GM19035 (cell line): ENCODE measurements around the gene NOTCH2.
"Not testable (repeated sequence)": the region's sequence is repeated elsewhere in the genome, so short reads cannot be mapped to it uniquely, and the experiment has no call there.

ENCODE experiments used
- ATAC-seq: cut with Tn5 transposase; IDR thresholded peaks from one replicate; pipeline ENCODE4 v1.9.1; 2021; ENCODE audit not compliant: unreplicated experiment

NOTCH2 gene

DNA sequence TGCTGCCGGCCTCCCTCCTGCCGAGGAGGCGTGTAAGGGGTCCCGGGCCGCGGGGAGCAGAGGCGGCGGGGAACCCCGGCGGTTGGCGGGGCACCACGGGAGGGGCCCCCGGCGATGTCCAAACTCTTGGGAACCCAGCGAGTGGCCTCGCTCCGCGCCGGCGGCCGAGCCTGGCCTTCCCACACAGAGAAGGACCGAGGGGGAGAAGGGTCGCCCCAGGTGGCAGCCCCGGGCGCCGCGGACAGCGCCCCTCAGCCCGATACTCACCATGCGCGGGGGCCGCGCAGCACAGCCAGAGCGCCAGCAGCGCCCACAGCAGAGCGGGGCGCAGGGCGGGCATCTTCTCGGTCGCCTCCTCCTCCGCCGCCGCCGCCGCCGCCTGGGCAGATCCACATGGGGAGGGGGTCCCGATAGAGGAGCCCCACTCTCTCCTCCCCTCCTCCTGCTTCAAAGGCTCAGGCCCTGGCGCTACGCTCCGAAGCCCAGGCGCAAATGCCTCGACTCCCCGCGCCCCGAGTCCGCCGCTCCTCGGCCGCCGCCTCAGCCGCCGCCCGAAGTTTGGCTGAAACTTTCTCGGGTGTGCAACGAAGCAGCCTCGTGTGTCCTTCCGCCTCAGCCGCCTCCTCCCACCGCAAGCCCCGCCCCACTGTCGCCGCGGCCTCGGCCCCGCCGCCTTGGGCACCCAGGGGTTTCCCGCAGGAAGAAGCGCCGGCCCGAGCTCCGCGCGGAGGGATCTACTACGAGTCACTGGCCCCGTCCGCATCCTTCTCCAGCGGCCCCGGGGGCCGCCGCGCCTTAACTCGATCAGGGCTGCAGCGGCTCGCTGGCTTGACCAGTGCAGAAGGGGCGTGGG lies at the start of gene NOTCH2:
Gene NOTCH2, minus strand, starts transcription at position 596 of the 853 bp plus-strand sequence. Its CDS starts 256 bp downstream, at position 340.
- peak; percentile 60 for ATAC-seq

DNA sequence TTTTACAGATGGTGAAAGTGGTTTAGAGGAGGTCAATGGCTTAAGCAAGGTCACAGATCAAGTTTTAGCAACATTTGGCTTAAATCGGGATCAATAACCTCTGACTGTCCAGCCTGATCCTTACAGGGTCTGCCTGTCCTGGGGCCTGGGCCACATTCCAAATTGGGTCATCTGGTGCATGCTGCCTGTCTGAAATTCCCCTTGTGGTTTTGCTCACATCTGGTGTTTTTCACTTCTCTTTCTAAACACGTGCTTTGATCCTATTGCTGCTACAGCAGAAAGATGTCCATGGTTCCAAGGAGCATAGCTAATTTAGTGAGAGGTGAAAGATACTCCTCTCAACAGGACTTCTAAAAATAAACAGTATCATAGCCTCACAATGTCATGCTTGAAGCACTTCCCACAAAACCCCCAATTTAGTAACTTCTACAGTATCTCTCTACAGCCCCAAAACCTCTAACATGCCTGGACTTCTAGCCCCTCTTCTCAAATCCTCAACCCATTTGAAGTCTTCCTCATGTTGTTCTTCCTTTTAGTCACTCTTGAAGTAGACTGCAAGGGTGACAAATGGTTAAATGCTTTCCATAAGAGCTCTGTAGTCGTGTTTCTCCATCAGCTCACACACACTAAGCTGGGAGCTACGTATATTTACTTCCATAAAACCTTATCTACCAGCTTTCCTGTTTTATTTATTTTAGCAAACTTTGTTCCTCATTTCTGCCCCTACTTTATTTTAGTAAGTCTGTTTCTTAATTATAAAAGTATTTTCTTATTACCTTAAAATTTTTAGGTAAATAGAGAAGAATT lies 48.1 kb upstream of the NOTCH2 start:
- ATAC-seq: peak; percentile 61

DNA sequence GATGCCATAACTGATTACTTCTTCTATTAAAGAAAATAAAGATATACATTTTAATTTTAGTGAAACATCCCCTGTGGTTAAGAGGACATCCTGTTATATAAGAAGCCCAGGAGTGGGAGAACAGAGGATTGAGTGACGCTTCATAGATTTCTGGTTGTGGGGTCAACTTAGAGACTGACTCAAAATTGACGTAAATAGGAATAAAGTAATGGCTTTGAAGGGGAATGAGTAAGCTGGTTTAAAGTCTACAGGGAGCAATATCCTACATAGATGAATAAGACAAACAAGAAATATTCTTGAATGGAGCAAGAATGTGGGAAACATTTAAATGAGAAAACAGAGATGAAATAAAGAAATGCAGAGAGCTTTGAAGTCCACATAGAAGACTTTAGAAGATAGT lies 46.6 kb upstream of the NOTCH2 start:
- ATAC-seq: not testable (repeated sequence)

DNA sequence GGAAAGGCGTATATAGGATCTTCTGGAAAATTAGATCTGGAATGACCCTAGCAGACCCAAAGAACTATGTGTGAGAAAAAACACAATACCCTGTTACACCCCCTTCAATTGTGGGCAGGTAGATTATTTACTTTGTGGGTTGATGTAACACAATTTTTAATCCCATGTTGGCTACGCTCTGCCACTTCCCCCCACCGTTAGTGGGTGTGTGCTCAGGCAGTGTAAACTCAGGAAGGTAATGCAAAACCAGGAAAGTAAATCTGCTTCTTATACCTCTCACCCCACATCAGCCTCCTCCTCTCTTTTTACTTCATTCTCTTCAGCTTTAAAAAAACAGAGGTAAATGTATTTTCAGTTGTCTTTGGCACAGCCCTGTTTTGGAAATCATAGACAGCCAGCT lies 43.7 kb upstream of the NOTCH2 start:
- not testable (repeated sequence) for ATAC-seq

DNA sequence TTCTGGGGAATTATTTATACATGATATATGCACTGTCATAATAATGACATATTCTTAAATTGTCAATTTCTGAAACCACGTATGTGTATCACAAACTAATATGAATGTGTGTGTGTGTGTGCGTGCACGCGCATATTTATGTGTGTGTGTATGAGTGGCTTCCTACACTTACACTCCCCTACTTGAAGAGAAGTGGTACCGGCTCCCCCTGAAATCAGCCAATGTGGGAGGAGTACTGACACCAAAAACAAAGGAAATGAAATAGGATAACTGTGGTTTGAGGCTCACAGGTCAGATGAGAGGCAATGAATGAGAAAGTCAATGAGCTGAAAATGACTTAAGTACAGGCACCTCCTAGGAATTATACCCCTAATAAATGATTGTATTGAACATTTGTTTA lies 42.8 kb upstream of the NOTCH2 start:
- not testable (repeated sequence) for ATAC-seq

DNA sequence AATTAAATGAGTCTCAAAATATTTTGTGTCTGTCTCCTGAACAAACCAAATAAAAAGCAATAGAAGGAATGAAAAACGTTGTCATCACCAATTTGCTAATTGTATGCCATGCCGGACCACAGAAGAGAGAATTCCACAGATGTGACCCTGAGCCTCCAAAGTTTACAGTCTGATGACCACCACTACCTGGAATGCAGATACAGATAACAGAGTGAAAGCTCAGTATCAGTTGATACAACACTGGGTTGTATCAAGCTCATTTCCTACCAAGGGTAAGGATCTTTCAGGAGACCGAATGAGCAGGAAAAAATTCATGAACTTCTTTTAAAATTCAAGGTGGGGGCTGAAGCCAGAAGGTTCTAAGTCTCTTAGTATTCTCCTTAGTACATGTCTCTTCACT lies 42.3 kb upstream of the NOTCH2 start:
- not testable (repeated sequence) for ATAC-seq

DNA sequence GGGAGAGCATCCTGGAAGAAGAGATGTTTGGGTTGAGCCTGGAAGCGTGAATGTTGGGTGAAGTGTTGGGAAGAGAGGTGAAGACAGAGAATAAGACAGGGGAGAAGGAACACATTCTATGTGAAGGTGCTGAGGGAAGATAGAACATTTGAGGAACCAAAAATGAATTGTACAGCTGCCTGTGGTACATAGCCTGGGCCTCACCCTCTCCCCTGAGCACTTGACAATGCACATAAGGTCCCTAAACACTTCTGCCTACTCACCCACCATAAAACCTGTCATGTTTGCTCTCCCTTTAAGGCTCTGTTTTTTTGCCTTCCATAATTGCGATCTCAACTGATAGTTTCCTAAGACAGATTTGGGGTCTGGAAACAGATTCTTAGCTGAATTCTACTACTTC lies 41.5 kb upstream of the NOTCH2 start:
- ATAC-seq: not testable (repeated sequence)

DNA sequence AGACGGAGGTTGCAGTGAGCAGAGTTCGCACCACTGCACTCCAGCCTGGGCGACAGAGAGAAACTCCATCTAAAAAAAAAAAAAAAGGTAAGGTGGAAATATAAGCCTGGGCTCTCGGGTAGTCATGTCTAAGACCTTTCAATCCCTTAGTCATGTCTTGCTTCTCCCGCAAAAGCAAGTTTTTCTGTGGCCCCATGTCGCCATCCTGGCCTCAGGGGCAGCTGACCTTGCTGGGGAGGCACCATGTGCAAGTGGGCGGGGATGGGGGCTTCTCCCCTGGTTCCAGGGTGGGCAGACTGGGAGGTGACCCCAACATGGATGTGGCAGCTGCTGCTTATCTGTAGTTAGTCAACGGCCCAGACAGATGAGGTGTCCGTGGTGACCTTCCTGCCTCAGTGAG lies 40.2 kb upstream of the NOTCH2 start:
- ATAC-seq: not testable (repeated sequence)

DNA sequence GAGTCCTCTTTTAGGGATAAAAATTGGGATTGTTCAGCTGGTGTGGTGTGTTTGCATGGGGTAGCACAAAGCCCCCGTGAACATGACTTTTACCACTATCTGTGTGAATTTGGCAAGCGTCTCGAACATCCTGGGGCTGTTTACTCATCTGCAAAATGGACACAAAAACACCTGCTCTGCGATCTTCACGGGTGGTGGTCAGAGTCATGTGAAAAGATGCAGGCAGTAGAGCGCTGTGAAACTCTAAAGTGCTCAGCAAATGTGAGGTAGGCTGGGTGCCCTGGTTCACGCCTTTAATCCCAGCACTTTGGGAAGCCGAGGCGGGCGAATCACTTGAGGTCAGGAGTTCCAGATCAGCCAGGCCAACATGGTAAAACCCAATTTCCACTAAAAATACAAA lies 39.7 kb upstream of the NOTCH2 start:
- ATAC-seq: not testable (repeated sequence)

DNA sequence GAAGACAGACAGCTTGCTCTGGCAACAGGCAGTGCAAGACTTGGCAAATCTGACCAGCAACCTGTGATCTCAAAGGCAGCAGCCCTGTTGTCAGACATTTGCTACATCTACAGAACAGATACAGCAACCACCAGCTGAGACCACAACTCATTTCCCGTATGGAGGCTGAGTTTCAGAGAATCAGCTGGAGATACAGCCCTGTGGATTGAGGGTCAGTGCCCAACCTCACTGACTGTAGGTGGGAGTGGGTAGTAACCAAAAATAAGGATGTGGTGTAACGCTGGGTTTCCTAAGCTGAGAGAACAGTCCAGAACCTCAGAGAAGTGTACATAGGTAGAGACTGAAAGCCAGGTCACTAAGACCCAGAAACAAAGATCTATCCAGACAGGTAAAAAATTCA lies 35.8 kb upstream of the NOTCH2 start:
- not testable (repeated sequence) for ATAC-seq

DNA sequence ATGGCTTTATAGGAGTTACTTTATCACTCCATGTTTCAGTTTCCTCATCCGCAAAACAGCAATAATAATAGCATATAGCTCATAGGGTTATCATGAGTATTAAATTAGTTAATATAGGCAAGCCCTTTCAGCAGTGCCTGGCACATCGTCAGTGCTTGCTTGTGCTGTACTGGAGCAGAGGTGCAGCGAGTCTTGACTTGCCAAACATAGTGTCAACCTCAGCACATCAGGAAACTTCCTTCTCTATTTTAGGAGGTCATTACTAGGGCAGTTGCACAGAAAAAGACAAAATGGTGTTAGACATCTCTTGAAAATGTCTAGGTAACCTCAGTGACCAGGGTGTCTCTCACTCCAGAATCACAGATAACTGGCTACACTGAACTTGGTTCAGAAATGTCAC lies 34.3 kb upstream of the NOTCH2 start:
- not testable (repeated sequence) for ATAC-seq

DNA sequence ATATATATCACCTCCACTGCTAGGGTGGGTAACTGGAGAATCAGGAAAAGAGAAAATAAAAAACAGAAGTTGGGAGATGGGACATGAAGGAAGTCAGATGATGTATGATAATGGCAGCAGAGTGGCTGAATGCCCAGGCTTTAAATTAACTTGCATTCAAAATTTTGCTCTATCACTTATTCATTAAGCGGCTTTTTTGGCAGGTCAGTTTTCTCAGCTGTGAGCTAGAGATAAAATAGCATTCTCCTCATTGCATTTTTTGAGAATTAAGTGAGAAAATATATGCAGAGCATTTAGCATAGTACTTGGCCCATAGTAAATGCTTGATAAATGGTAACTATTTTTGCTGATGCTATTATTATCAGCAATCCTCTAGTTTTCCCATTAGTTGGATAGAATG lies 32.1 kb upstream of the NOTCH2 start:
- not testable (repeated sequence) for ATAC-seq

DNA sequence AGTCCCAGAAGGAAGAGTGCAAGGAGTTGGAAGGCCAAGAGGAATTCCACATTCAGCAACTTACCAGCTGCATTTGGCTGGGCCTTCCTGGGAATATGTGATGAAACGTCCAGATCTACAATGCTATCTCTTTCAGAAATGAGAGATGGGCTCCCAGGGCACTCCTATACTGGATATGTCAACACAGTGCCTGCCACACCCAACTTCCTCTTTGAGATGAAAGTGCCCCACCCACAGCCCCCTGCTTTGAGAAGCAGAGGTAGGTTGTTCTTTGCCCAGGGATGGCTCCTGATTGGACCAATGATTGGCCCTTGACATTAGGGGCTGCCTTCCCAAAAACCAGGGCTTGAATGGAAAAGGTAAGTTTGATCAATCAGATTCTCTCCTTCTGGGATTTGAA lies 31.1 kb upstream of the NOTCH2 start:
- not testable (repeated sequence) for ATAC-seq

DNA sequence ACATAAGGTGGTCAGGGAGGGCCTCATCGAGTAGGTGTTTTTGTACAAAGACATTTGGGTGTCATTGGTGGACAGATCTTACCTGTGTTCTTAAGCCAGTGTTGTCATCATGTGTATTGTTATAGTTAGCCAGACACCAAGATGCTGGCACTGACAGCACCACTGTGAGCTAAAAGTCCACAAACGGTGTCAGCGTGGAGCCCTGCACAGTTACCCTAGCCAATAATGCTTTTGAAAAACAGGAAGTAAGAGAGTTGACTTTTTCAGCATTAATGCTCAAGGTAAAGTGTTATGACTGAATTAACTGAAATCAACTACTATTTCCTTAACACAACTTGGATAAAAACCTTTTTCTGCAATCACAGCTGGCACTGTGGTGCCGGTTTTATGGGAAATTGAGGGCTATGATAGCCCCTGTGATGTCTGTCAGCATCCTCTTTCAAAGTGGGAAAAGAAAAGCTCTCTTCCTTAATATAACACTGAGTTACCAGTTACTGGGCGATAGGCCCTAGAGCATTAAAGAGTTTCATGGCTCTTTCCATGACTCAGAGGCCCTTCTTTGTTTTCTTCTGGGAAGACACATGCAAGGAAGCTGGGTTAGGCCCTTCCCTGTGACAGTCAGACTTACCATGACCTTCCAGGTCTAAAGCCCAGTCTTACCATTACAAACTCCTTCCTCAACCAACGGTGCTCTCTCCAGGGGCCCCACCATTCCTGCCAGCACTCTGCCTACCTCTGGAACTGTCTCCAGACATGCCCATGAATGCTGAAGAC lies 29.7 kb upstream of the NOTCH2 start:
- ATAC-seq: not testable (repeated sequence)

DNA sequence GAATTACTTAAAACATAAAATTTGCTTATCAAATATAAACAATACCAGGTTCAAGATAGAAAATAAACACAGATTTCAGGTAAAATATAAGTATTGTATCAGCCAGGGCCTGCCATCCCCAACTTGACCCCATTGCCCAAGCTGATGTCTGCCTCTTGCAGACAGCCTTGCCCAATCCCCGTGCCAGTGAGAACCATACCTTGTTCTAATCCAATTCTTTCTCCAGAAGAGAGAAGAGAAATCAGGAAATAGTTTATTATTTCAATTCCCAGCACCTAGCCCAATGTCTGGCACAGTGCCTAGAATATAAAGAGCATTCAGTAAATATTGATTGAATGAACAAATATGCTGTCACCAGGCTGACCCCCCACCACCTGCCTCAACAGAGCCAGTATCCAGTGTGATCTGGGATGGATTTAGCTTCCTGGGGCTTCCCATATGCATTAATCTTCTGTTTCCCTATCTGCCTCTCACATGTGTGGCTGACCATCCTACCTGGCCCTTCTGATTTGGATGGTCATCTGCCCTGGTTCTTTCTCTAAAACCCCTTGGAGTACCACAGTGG lies 27.6 kb upstream of the NOTCH2 start:
- not testable (repeated sequence) for ATAC-seq

DNA sequence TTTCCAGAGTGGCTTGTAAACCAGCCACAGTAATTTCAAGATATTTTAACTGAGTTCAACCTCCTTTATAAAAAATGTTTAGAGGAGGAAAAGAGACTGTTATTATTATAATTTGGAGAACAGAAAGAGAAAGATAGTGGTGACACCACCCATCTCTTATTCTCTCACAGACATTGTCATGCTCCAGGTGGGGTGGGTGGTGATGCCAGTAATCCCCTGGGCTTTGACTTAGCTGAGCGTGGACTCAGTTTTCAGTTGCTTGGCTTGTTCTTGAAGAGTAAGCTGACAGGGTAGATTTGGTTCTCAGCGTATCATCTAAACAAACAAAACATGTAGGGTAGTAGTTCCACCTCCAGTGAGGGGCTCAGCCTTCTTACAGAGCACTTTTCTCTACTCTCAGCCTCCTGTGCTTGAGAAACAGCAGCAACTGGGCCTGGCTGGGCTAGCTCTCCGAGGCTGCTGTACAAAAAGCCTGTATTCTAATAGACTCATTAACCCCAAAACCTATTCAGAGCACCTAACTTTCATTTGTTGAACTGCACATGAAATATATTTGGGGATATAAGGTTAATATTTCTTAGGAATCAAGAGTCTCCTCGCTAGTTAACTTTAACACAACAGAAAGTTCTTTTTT lies 24.2 kb upstream of the NOTCH2 start:
- peak; percentile 45 for ATAC-seq

DNA sequence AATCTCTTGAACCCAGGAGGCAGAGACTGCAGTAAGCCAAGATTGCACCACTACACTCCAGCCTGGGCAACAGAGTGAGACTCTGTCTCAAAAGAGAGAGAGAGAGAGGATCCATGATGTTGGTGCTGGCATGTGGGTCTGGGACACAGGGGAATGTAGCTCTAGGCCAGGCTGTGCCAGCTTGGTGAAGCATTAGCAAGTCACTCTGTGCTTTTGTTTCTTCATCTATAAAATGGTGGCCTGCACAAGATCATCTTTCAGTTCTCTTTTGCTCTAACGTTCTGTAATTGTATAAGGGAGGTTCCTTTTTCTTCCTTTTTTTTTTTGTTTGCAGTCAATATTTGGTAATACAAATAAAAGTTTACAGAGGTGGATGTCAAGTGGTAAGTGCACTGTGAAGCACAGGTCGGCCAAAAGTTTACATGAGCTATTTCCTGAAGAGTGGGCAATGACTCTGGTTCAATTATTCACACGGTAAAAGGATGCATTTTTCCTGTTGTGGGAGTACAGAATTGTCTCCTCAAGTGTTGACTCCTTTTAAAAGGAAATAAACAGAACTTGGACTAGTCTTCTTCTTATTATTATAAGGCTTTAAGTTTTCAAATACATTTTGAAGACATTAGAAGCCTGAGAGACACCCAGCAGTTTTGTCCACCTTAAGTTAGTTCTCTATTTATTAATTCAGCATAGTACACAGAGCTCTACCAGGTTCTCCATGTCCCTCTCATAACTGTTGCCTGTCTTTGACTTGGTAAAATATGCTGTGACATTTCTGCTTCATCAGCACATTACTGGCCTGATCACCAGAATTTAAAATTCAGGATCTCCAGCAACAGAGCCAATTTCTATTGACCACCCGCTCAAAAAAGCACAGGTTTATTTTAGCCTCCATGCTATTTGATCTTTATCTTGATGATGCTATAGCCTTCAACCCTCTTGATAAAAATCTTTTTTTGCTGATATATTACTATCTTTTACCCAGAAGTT lies 23.1 kb upstream of the NOTCH2 start:
- not testable (repeated sequence) for ATAC-seq

DNA sequence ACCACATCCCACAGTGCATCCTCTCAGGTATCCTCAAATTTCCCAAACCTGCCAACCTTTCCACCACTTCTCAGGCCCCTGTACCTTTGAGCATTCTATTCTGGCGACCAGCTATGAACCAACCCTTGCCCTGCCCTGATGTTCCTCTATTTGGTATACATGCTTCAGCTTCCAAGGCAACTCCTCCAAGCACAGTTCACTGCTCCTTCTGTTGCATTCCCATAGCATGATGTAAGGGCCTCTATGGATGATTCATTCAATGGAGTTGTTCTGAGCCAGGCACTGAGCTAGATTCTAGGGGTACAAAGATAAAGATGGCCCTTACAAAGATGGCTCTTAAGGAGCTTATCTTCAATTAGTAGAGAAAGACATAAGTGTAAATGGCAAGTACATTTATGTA lies 21.4 kb upstream of the NOTCH2 start:
- not testable (repeated sequence) for ATAC-seq

DNA sequence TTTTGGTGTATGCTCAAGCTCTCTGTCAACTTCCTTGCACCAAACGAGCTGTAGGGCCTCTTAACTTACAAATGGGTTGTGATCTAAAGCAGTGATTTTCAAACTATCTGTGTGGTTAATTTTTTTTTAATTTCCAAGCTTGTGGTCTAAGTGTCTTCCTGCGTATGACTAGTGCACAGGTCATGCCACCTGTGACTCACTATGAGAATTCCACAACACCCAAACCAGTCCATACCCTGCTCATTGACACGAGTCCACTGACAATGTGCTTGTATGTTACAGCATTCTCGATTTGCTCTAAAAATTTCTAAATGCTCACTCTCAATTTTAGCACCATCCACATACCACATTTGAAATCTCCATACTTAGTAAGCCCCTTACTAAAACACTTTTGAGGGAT lies 18.5 kb upstream of the NOTCH2 start:
- not testable (repeated sequence) for ATAC-seq
